HEK293 (cell line): Measurements from ENCODE around the gene CKLF.

ENCODE experiments used
- HOXD13 ChIP-seq: sonication (generic); formaldehyde crosslinking; IDR thresholded peaks from 2 replicates; pipeline ENCODE4 v1.8.0; 2022; ENCODE audit warnings: missing genetic modification reagents, borderline replicate concordance
- IKZF3 ChIP-seq: fragments of 450-650 bp; IDR thresholded peaks from 2 replicates; pipeline ENCODE4 v1.5.0; 2018; ENCODE audit warnings: missing biosample characterization, mild to moderate bottlenecking, missing genetic modification characterization, moderate library complexity
- KLF1 ChIP-seq: fragments of 450-650 bp; formaldehyde crosslinking; IDR thresholded peaks from 2 replicates; pipeline ENCODE4 v1.5.1; 2016; ENCODE audit warnings: missing biosample characterization, missing genetic modification characterization
- KLF9 ChIP-seq: fragments of 450-650 bp; formaldehyde crosslinking; IDR thresholded peaks from 2 replicates; pipeline ENCODE4 v1.5.1; 2016; ENCODE audit warnings: missing biosample characterization, missing genetic modification characterization, low read depth
- SP7 ChIP-seq: fragments of 450-650 bp; formaldehyde crosslinking; IDR thresholded peaks from 2 replicates; pipeline ENCODE4 v1.5.1; 2016; ENCODE audit warnings: missing biosample characterization, missing genetic modification characterization
- ZBTB17 ChIP-seq: fragments of 450-650 bp; formaldehyde crosslinking; IDR thresholded peaks from 2 replicates; pipeline ENCODE4 v1.5.1; 2016; ENCODE audit warnings: missing biosample characterization, missing genetic modification characterization
- ZFP3 ChIP-seq: fragments of 450-650 bp; formaldehyde crosslinking; IDR thresholded peaks from 2 replicates; pipeline ENCODE4 v1.5.1; 2016; ENCODE audit warnings: low read depth, missing biosample characterization, missing genetic modification characterization
- ZNF10 ChIP-seq: fragments of 450-650 bp; formaldehyde crosslinking; IDR thresholded peaks from 2 replicates; pipeline ENCODE4 v1.5.1; 2017; ENCODE audit warnings: missing biosample characterization, missing genetic modification characterization
- ZNF223 ChIP-seq: fragments of 450-650 bp; formaldehyde crosslinking; IDR thresholded peaks from 2 replicates; pipeline ENCODE4 v1.5.1; 2016; ENCODE audit warnings: missing biosample characterization, missing genetic modification characterization
- ZNF521 ChIP-seq: fragments of 450-650 bp; formaldehyde crosslinking; IDR thresholded peaks from 2 replicates; pipeline ENCODE4 v1.5.1; 2017; ENCODE audit warnings: missing biosample characterization, mild to moderate bottlenecking, missing genetic modification characterization
- ZNF558 ChIP-seq: fragments of 450-650 bp; formaldehyde crosslinking; IDR thresholded peaks from 2 replicates; pipeline ENCODE4 v1.5.1; 2016; ENCODE audit warnings: missing biosample characterization, missing genetic modification characterization
- ZNF629 ChIP-seq: fragments of 450-650 bp; formaldehyde crosslinking; IDR thresholded peaks from 2 replicates; pipeline ENCODE4 v1.5.1; 2017; ENCODE audit warnings: missing biosample characterization, missing genetic modification characterization
- ZNF660 ChIP-seq: fragments of 450-650 bp; IDR thresholded peaks from 2 replicates; pipeline ENCODE4 v1.5.1; 2018; ENCODE audit warnings: missing biosample characterization, mild to moderate bottlenecking, missing genetic modification characterization
- ZNF747 ChIP-seq: fragments of 450-650 bp; formaldehyde crosslinking; IDR thresholded peaks from 2 replicates; pipeline ENCODE4 v1.5.1; 2016; ENCODE audit warnings: missing biosample characterization, missing genetic modification characterization
- TF ChIP-seq, protein P1 (sequence below): fragments of 450-650 bp; formaldehyde crosslinking; conservative IDR thresholded peaks from 2 replicates; pipeline ENCODE4 v1.5.1; 2016; ENCODE audit warnings: low read depth, missing biosample characterization, missing genetic modification characterization
- TF ChIP-seq, protein P2 (sequence below): fragments of 450-650 bp; formaldehyde crosslinking; IDR thresholded peaks from 2 replicates; pipeline ENCODE4 v1.5.1; 2016; ENCODE audit warnings: missing biosample characterization, missing genetic modification characterization
- TF ChIP-seq, protein P3 (sequence below): fragments of 450-650 bp; formaldehyde crosslinking; IDR thresholded peaks from 2 replicates; pipeline ENCODE4 v1.5.1; 2016; ENCODE audit warnings: missing biosample characterization, missing genetic modification characterization
- TF ChIP-seq, protein P4 (sequence below): fragments of 450-650 bp; formaldehyde crosslinking; IDR thresholded peaks from 2 replicates; pipeline ENCODE4 v1.5.1; 2016; ENCODE audit warnings: missing biosample characterization, missing genetic modification characterization

CKLF gene

DNA sequence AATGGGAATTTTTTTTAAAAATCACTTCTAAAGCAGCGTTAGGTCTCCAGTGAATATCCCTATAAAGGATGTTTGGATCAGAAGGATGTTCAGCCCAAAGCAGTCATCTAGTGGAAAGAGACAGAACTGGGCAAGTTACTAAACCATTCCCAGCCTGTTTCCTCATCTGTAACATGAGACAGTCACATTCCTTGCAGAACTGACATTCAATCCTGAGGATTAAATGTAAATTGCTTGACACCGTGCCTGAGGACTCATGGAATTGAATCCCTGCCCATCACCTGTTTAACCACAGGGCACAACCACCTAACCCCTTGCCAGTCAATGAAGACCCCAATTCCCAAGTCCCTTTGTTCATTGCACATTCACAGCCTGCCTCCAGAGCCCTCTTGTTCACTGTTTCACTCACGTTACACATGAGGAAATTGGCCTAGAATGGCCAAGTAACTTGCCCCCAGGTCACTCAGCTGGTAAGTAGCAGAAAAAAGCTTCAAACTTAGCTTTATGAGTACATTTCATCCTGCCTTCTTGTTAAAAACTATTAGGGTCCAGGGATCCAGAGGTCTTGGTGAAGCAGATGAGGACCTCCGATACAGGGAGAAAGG is 28.3 kb downstream of the CKLF start (continued):
- TF ChIP-seq, protein P1, sequence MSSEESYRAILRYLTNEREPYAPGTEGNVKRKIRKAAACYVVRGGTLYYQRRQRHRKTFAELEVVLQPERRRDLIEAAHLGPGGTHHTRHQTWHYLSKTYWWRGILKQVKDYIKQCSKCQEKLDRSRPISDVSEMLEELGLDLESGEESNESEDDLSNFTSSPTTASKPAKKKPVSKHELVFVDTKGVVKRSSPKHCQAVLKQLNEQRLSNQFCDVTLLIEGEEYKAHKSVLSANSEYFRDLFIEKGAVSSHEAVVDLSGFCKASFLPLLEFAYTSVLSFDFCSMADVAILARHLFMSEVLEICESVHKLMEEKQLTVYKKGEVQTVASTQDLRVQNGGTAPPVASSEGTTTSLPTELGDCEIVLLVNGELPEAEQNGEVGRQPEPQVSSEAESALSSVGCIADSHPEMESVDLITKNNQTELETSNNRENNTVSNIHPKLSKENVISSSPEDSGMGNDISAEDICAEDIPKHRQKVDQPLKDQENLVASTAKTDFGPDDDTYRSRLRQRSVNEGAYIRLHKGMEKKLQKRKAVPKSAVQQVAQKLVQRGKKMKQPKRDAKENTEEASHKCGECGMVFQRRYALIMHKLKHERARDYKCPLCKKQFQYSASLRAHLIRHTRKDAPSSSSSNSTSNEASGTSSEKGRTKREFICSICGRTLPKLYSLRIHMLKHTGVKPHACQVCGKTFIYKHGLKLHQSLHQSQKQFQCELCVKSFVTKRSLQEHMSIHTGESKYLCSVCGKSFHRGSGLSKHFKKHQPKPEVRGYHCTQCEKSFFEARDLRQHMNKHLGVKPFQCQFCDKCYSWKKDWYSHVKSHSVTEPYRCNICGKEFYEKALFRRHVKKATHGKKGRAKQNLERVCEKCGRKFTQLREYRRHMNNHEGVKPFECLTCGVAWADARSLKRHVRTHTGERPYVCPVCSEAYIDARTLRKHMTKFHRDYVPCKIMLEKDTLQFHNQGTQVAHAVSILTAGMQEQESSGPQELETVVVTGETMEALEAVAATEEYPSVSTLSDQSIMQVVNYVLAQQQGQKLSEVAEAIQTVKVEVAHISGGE (tag by site-specific recombination): no peak
- TF ChIP-seq ZNF747 (tag by site-specific recombination) (no peak), ZNF629 (0 out of 2 replicates have a peak, but pooled peaks have one; percentile 35), KLF1 (tag by site-specific recombination) (peak; percentile 14; the same call in 1 of the 2 replicates), ZFP3 (tag by site-specific recombination) (no peak), IKZF3 (tag by site-specific recombination) (0 out of 2 replicates have a peak, but pooled peaks have one; percentile 20), ZNF660 (tag by site-specific recombination) (0 out of 2 replicates have a peak, but pooled peaks have one; percentile 39), SP7 (tag by site-specific recombination) (peak; percentile 32; the same call in 1 of the 2 replicates), ZNF521 (tag by site-specific recombination) (no peak), ZNF558 (no peak), KLF9 (tag by site-specific recombination) (no peak), ZBTB17 (peak; percentile 45; the same call in 1 of the 2 replicates), HOXD13 (CRISPR knock-in tag) (no peak), ZNF10 (tag by site-specific recombination) (peak; percentile 95), ZNF223 (tag by site-specific recombination) (no peak)
- TF ChIP-seq, protein P2, sequence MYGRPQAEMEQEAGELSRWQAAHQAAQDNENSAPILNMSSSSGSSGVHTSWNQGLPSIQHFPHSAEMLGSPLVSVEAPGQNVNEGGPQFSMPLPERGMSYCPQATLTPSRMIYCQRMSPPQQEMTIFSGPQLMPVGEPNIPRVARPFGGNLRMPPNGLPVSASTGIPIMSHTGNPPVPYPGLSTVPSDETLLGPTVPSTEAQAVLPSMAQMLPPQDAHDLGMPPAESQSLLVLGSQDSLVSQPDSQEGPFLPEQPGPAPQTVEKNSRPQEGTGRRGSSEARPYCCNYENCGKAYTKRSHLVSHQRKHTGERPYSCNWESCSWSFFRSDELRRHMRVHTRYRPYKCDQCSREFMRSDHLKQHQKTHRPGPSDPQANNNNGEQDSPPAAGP: no peak
- TF ChIP-seq, protein P3, sequence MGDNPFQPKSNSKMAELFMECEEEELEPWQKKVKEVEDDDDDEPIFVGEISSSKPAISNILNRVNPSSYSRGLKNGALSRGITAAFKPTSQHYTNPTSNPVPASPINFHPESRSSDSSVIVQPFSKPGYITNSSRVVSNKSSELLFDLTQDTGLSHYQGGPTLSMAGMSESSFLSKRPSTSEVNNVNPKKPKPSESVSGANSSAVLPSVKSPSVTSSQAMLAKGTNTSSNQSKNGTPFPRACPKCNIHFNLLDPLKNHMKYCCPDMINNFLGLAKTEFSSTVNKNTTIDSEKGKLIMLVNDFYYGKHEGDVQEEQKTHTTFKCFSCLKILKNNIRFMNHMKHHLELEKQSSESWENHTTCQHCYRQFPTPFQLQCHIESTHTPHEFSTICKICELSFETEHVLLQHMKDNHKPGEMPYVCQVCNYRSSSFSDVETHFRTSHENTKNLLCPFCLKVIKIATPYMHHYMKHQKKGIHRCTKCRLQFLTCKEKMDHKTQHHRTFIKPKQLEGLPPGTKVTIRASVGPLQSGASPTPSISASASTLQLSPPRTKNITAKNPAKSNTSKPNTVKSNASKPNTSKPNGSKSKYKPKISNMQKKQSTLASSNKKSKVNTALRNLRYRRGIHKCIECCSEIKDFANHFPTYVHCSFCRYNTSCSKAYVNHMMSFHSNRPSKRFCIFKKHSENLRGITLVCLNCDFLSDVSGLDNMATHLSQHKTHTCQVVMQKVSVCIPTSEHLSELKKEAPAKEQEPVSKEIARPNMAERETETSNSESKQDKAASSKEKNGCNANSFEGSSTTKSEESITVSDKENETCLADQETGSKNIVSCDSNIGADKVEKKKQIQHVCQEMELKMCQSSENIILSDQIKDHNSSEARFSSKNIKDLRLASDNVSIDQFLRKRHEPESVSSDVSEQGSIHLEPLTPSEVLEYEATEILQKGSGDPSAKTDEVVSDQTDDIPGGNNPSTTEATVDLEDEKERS (tag by site-specific recombination): no peak
- TF ChIP-seq, protein P4, sequence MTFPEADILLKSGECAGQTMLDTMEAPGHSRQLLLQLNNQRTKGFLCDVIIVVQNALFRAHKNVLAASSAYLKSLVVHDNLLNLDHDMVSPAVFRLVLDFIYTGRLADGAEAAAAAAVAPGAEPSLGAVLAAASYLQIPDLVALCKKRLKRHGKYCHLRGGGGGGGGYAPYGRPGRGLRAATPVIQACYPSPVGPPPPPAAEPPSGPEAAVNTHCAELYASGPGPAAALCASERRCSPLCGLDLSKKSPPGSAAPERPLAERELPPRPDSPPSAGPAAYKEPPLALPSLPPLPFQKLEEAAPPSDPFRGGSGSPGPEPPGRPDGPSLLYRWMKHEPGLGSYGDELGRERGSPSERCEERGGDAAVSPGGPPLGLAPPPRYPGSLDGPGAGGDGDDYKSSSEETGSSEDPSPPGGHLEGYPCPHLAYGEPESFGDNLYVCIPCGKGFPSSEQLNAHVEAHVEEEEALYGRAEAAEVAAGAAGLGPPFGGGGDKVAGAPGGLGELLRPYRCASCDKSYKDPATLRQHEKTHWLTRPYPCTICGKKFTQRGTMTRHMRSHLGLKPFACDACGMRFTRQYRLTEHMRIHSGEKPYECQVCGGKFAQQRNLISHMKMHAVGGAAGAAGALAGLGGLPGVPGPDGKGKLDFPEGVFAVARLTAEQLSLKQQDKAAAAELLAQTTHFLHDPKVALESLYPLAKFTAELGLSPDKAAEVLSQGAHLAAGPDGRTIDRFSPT: peak; percentile 69
- TF ChIP-seq, all 188 proteins: peak for 16
